ENCODE measurements around the gene FLNB. TPM values are rescaled to one million over a fixed set of nuclear protein-coding genes. Genes with fewer than 3 reads are reported as not detected.

FLNB gene
- total and polyA plus RNA-seq, 2 of the 8 experiments (the other 6 are each of a cell fraction or from before 2014, with no cell fraction given): 72.3 to 118 TPM

GRCh38 chr3:58158442-58159153, 150.4 kb downstream of the FLNB start:
- no peak overlapping the region for H2BK5ac ChIP-seq (ENCODE audit: low read depth, low read length)
- no peak overlapping the region for H2AK5ac ChIP-seq (ENCODE audit: low read depth, low read length)
- 86% methylated on average over 7 of the region's 7 CpGs; no CpG with 5 or more reads in 1 of the 2 experiments for whole genome bisulfite sequencing, 2 experiments (ENCODE audit: extremely low coverage in 1 of 2, insufficient coverage in 1 of 2, insufficient read length in 1 of 2, insufficient replicate concordance in 2 of 2, low coverage in 1 of 2, low lambda C conversion rate in 2 of 2, missing lambda C conversion rate in 1 of 2)
- no peak overlapping the region for H3K4me2 ChIP-seq (ENCODE audit: insufficient read depth in 1 of 2, low read depth in 2 of 2, low read length in 2 of 2)
- FAIRE-seq: no peak
- no peak overlapping the region for H3K23ac ChIP-seq (ENCODE audit: insufficient read length)
- H3K56ac ChIP-seq (replicated peaks; ENCODE audit: insufficient read length, low read depth, low read length): no peak overlapping the region
- no peak overlapping the region for H3K9ac ChIP-seq (replicated peaks in 1 of 4; ENCODE audit: extremely low read depth in 1 of 4, low read depth in 3 of 4, low read length in 3 of 4)
- H3K18ac ChIP-seq (ENCODE audit: extremely low read depth, low read length): no peak overlapping the region
- no peaks in the 10 kb centered on the region for H3K79me1 ChIP-seq (ENCODE audit: low read depth, low read length)
- 0 out of 2 replicates have a peak overlapping the region, but pooled peaks have one; percentile 27 for H3K27ac ChIP-seq (ENCODE audit: low read depth, low read length)
- no peak overlapping the region for H3K14ac ChIP-seq (ENCODE audit: insufficient read length)
- CTCF ChIA-PET (ENCODE audit: partially characterized antibody): interaction anchor here (0.8 to 3.5 kb wide), 5 partner anchors 8 to 196 kb away, joined by 3 to 30 read pairs (median 4); no protein-coding TSS in a partner anchor
- H2AFZ ChIP-seq (ENCODE audit: low read length): no peak overlapping the region
- no peak for TF ChIP-seq EGR1 (IDR thresholded peaks at IDR 0.05; ENCODE audit: borderline replicate concordance, low read depth, low read length)
- no peak for TF ChIP-seq TEAD4 (IDR thresholded peaks at IDR 0.05; ENCODE audit: low read depth, low read length)
- no peak for TF ChIP-seq TBP (IDR thresholded peaks at IDR 0.05; ENCODE audit: low read depth, low read length)
- TF ChIP-seq KDM1A (IDR thresholded peaks at IDR 0.05; ENCODE audit: borderline replicate concordance, low read length): 0 out of 2 replicates have a peak, but pooled peaks have one; percentile 27
- no peak for TF ChIP-seq CTCF (IDR thresholded peaks at IDR 0.05; ENCODE audit: control extremely low read depth in 1 of 3, insufficient read depth in 1 of 3, low read depth in 1 of 3, low read length in 3 of 3)
- no peak for TF ChIP-seq CEBPB (IDR thresholded peaks at IDR 0.05; ENCODE audit: low read depth, low read length)
- TF ChIP-seq SIRT6 (IDR thresholded peaks at IDR 0.05; ENCODE audit: low read length): no peak
- H2BK20ac ChIP-seq (ENCODE audit: low read length): no peak overlapping the region
- no peak overlapping the region for H2BK12ac ChIP-seq (ENCODE audit: low read depth, low read length)
- H3K9me3 ChIP-seq (ENCODE audit: insufficient read depth in 2 of 2, low read depth in 1 of 2, low read length in 1 of 2): no peaks in the 10 kb centered on the region
- H3K4ac ChIP-seq (replicated peaks; ENCODE audit: insufficient read length, low read depth, low read length): no peak overlapping the region
- H3K4me1 ChIP-seq (replicated peaks in 1 of 4; ENCODE audit: control insufficient read depth in 3 of 4, insufficient read depth in 4 of 4, low read length in 3 of 4): no peaks in the 10 kb centered on the region
- POLR2A ChIA-PET (ENCODE audit: partially characterized antibody): interaction anchor here (1.9 kb wide), 1 partner anchor 9 kb away, joined by 6 read pairs; no protein-coding TSS in a partner anchor
- H4K8ac ChIP-seq (ENCODE audit: extremely low read depth, insufficient read depth, low read length): no peak overlapping the region
- no peak overlapping the region for H2BK120ac ChIP-seq (replicated peaks; ENCODE audit: low read depth, low read length)
- H4K20me1 ChIP-seq (replicated peaks in 1 of 2; ENCODE audit: control insufficient read depth in 1 of 2, insufficient read depth in 2 of 2, low read length in 2 of 2): no peaks in the 10 kb centered on the region
- H2BK15ac ChIP-seq (ENCODE audit: low read length): no peak overlapping the region
- peaks cover 17 to 83% (median 33%) of the 10 kb centered on the region in 4 experiments; a peak in 7 of 8 replicates for H3K36me3 ChIP-seq (ENCODE audit: control insufficient read depth in 2 of 4, insufficient read depth in 4 of 4, low read length in 3 of 4)
- no peak overlapping the region for H4K5ac ChIP-seq (ENCODE audit: insufficient read length, low read depth, low read length)
- H3K4me3 ChIP-seq (ENCODE audit: extremely low read depth in 1 of 4, insufficient read depth in 2 of 4, low read depth in 3 of 4, low read length in 4 of 4): no peak overlapping the region
- no peaks in the 10 kb centered on the region for H3K27me3 ChIP-seq (replicated peaks in 1 of 4; ENCODE audit: control insufficient read depth in 3 of 4, extremely low read depth in 1 of 4, insufficient read depth in 3 of 4, low read length in 3 of 4)
- H3K79me2 ChIP-seq (ENCODE audit: control insufficient read depth in 1 of 2, insufficient read depth in 2 of 2, low read length in 2 of 2): no peaks in the 10 kb centered on the region
- no peaks in the 10 kb centered on the region for H3K23me2 ChIP-seq (ENCODE audit: low read depth, low read length)
- H4K91ac ChIP-seq (replicated peaks; ENCODE audit: insufficient read length, low read length): no peak overlapping the region
- DNase-seq (ENCODE audit: low read depth in 1 of 2, low spot score in 2 of 2): no peak
